Astrocyte (in vitro differentiated cells and primary cell): ENCODE measurements around the gene MMD. TPM values are rescaled to one million over a fixed set of nuclear protein-coding genes. Genes with fewer than 3 reads are reported as not detected.

Source experiments
- DNase-seq: peaks from one replicate; pipeline ENCODE4 v3.0.0-alpha.2; 2010; ENCODE audit warnings: low read depth
- FAIRE-seq: peaks from 2 replicates; lab custom pipeline; 2011; peaks lifted over from hg19 to GRCh38; lab: Jason Lieb, UNC
- H2AFZ ChIP-seq: 2 replicates; pipeline ENCODE4 v1.6.0; 2012; ENCODE audit warnings: low read depth, low read length, inconsistent platforms
- H3K27ac ChIP-seq: 2 replicates; pipeline ENCODE4 v1.5.1; 2011; ENCODE audit warnings: low read depth, low read length, inconsistent platforms
- H3K27me3 ChIP-seq: 2 replicates; pipeline ENCODE4 v1.6.0; 2011; ENCODE audit warnings: low read length, inconsistent platforms; ENCODE audit not compliant: insufficient read depth
- H3K36me3 ChIP-seq: 2 replicates; pipeline ENCODE4 v1.5.1; 2011; ENCODE audit warnings: low read length, inconsistent platforms; ENCODE audit not compliant: insufficient read depth
- H3K4me1 ChIP-seq: 2 replicates; pipeline ENCODE4 v1.5.1; 2011; ENCODE audit warnings: low read length, inconsistent platforms; ENCODE audit not compliant: insufficient read depth
- H3K4me2 ChIP-seq: 2 replicates; pipeline ENCODE4 v1.6.0; 2012; ENCODE audit warnings: low read length, inconsistent platforms
- H3K4me3 ChIP-seq: 2 replicates; pipeline ENCODE4 v1.5.1; 2011; ENCODE audit warnings: low read depth, mild to moderate bottlenecking, low read length, inconsistent platforms; ENCODE audit not compliant: insufficient read depth
- H3K79me2 ChIP-seq: 2 replicates; pipeline ENCODE4 v1.6.0; 2012; ENCODE audit warnings: mild to moderate bottlenecking, low read length, inconsistent platforms; ENCODE audit not compliant: insufficient read depth
- H3K9ac ChIP-seq: 2 replicates; pipeline ENCODE4 v1.6.0; 2012; ENCODE audit warnings: mild to moderate bottlenecking, low read length, inconsistent platforms
- H3K9me3 ChIP-seq: 2 replicates; pipeline ENCODE4 v1.5.1; 2012; ENCODE audit warnings: low read depth, mild to moderate bottlenecking, low read length, inconsistent platforms; ENCODE audit not compliant: insufficient read depth
- H4K20me1 ChIP-seq: 2 replicates; pipeline ENCODE4 v1.6.0; 2012; ENCODE audit warnings: low read length, inconsistent platforms; ENCODE audit not compliant: insufficient read depth
- H3K27ac Mint-ChIP-seq: one replicate; pipeline ENCODE4 v1.8.0; 2021; ENCODE audit warnings: mild to moderate bottlenecking, mixed read lengths; ENCODE audit not compliant: unreplicated experiment
- H3K27me3 Mint-ChIP-seq: one replicate; pipeline ENCODE4 v1.8.0; 2021; ENCODE audit warnings: low read depth, mixed read lengths; ENCODE audit not compliant: unreplicated experiment
- H3K36me3 Mint-ChIP-seq: one replicate; pipeline ENCODE4 v1.8.0; 2021; ENCODE audit warnings: low read depth, mixed read lengths; ENCODE audit not compliant: unreplicated experiment
- H3K4me1 Mint-ChIP-seq: one replicate; pipeline ENCODE4 v1.8.0; 2021; ENCODE audit warnings: low read depth, mixed read lengths; ENCODE audit not compliant: unreplicated experiment
- H3K4me3 Mint-ChIP-seq: one replicate; pipeline ENCODE4 v1.8.0; 2021; ENCODE audit warnings: mild to moderate bottlenecking, moderate library complexity, mixed read lengths; ENCODE audit not compliant: unreplicated experiment
- H3K9me3 Mint-ChIP-seq: one replicate; pipeline ENCODE4 v1.8.0; 2021; ENCODE audit warnings: mild to moderate bottlenecking, mixed read lengths; ENCODE audit not compliant: unreplicated experiment
- EZH2 ChIP-seq: IDR thresholded peaks from 2 replicates; pipeline ENCODE4 v1.6.1; 2012; ENCODE audit warnings: mild to moderate bottlenecking, low read length, inconsistent platforms; ENCODE audit not compliant: insufficient read depth
- total RNA-seq: library from RNA; stranded (reverse); gene quantifications from 2 replicates; pipeline ENCODE4 v1.2.1, GENCODE V29; 2021
- TF ChIP-seq, protein P1 (sequence below): IDR thresholded peaks from 2 replicates; pipeline ENCODE4 v1.5.1; 2011; ENCODE audit warnings: low read depth, mild to moderate bottlenecking, inconsistent platforms, low read length, moderate library complexity; ENCODE audit not compliant: insufficient read depth

Gene MMD
- total RNA-seq, 1 donor from 2014 or later = 8.6 TPM

DNA sequence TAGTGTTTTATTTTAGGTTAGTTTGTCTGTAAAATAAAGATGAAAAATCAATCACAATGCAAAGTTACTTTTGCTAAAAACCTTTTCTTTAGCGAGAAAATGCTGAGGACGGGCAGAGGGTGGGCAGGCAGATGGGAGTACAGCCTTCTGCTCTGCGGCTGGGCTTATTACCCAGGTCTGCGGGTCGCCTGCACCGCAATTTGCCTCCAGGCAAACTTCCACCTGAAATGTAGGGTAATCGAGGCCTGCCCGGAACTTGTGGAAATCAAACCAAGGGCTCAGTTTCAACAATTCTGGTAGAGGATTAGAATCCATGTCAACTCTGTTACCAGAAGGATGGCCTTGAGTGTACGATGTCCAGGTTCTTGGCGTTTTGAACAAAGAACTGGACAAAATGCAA, 22.3 kb upstream of the MMD start:
- Histone ChIP-seq H3K27ac (no peak overlapping the region), H2AFZ (no peak overlapping the region), H4K20me1 (no peaks in the 10 kb centered on the region), H3K4me2 (no peak overlapping the region), H3K36me3 (no peaks in the 10 kb centered on the region), H3K79me2 (no peaks in the 10 kb centered on the region), H3K27me3 (peaks cover 3% of the 10 kb centered on the region), H3K9ac (no peak overlapping the region), H3K4me1 (peaks cover 8% of the 10 kb centered on the region), H3K9me3 (no peaks in the 10 kb centered on the region), H3K4me3 (no peak overlapping the region)
- Mint-ChIP-seq H3K9me3 (no peaks in the 10 kb centered on the region), H3K27me3 (no peaks in the 10 kb centered on the region), H3K27ac (no peak overlapping the region), H3K4me1 (peaks cover 26% of the 10 kb centered on the region), H3K4me3 (no peak overlapping the region), H3K36me3 (no peaks in the 10 kb centered on the region)
- no peak for DNase-seq
- FAIRE-seq = no peak
- TF ChIP-seq, protein P1, sequence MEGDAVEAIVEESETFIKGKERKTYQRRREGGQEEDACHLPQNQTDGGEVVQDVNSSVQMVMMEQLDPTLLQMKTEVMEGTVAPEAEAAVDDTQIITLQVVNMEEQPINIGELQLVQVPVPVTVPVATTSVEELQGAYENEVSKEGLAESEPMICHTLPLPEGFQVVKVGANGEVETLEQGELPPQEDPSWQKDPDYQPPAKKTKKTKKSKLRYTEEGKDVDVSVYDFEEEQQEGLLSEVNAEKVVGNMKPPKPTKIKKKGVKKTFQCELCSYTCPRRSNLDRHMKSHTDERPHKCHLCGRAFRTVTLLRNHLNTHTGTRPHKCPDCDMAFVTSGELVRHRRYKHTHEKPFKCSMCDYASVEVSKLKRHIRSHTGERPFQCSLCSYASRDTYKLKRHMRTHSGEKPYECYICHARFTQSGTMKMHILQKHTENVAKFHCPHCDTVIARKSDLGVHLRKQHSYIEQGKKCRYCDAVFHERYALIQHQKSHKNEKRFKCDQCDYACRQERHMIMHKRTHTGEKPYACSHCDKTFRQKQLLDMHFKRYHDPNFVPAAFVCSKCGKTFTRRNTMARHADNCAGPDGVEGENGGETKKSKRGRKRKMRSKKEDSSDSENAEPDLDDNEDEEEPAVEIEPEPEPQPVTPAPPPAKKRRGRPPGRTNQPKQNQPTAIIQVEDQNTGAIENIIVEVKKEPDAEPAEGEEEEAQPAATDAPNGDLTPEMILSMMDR = no peak
- TF ChIP-seq EZH2 = no peak

DNA sequence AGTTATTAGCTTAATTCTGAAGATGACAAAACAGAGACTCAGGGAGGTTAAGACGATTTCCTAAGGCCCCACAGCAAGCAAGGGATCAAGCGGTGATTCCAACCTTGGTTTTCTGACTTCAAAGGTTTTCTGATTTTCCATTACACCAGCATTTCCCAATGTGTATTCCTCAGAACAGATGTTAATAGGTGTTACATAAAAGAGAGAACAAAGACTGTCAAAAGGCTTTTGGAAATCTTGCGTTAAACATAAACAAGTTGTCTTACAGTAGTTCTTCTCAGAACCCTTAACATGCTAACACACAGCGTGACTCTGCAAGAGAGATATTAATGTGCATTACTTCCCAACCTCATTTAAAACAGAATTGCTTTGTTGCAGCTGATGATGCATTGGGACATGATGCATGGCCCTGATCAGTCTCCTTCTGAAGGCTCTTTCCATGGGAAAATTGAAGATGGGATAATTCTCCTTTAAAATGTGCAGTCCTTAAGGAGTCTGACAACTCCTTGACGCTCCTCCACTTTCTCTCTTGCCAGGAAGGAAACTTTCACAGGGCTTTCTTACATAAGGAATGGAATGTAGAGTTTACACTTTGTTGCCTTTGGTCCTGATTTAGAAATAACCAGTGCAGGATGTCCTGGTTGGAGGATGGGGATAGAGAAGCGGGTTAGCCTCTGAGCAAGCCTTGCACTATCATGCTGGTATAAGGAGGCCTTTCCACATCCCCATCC, 21.5 kb upstream of the MMD start:
- Histone ChIP-seq H3K4me3 (no peak overlapping the region), H4K20me1 (no peaks in the 10 kb centered on the region), H3K9me3 (no peaks in the 10 kb centered on the region), H3K27me3 (peaks cover 3% of the 10 kb centered on the region), H3K79me2 (no peaks in the 10 kb centered on the region), H2AFZ (no peak overlapping the region), H3K27ac (no peak overlapping the region), H3K9ac (no peak overlapping the region), H3K4me1 (peaks cover 8% of the 10 kb centered on the region), H3K36me3 (no peaks in the 10 kb centered on the region), H3K4me2 (no peak overlapping the region)
- H3K4me3 Mint-ChIP-seq = no peak overlapping the region
- DNase-seq = no peak
- no peaks in the 10 kb centered on the region for H3K9me3 Mint-ChIP-seq
- H3K27me3 Mint-ChIP-seq = no peaks in the 10 kb centered on the region
- H3K36me3 Mint-ChIP-seq = no peaks in the 10 kb centered on the region
- peaks cover 21% of the 10 kb centered on the region for H3K4me1 Mint-ChIP-seq
- TF ChIP-seq EZH2 = no peak
- TF ChIP-seq, protein P1 = no peak
- FAIRE-seq = no peak
- H3K27ac Mint-ChIP-seq = no peak overlapping the region

DNA sequence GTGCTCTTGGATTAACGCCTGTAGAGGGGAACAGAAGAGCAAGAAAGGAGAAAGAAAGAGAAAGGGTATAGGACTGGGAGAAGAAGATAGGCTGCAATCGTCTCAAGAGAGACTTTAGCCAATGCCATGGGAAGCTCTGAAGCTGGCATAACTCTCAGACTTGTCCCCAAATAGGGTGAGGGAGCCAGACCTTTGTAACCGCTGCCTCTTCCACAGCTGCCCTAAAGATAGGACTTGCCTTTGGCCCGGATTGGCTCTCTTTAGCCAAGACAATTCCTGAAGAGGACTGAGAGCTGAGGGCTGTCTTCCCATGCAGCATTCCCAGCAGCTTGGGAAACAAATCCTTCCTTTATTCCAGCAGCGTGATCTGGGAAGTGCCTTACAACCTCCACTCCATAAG, 20.8 kb upstream of the MMD start:
- Histone ChIP-seq H3K27ac (no peak overlapping the region), H3K4me2 (no peak overlapping the region), H3K27me3 (peaks cover 3% of the 10 kb centered on the region), H3K4me1 (peaks cover 8% of the 10 kb centered on the region), H4K20me1 (no peaks in the 10 kb centered on the region), H3K9ac (no peak overlapping the region), H3K4me3 (no peak overlapping the region), H3K36me3 (no peaks in the 10 kb centered on the region), H2AFZ (no peak overlapping the region), H3K79me2 (no peaks in the 10 kb centered on the region), H3K9me3 (no peaks in the 10 kb centered on the region)
- Mint-ChIP-seq H3K4me3 (no peak overlapping the region), H3K36me3 (no peaks in the 10 kb centered on the region), H3K27ac (no peak overlapping the region), H3K27me3 (no peaks in the 10 kb centered on the region), H3K9me3 (peaks cover 2% of the 10 kb centered on the region), H3K4me1 (peaks cover 21% of the 10 kb centered on the region)
- DNase-seq (no peak), FAIRE-seq (no peak)
- TF ChIP-seq EZH2 = no peak
- TF ChIP-seq, protein P1 = no peak
